CD4-positive, alpha-beta T cell treated with Interleukin-17A for 4 hours (primary cell): ENCODE results near the gene NCBP2.

Experiments used
- DNase-seq: peaks from one replicate; pipeline ENCODE4 v3.0.0-alpha.2; 2020; ENCODE audit warnings: mixed read lengths

Gene NCBP2

GRCh38 chr3:196936288-196936687, 6.0 kb downstream of the NCBP2 start:
- no peak for DNase-seq

GRCh38 chr3:196932600-196932999, 9.7 kb downstream of the NCBP2 start:
- no peak for DNase-seq

GRCh38 chr3:196931828-196932587, 10.3 kb downstream of the NCBP2 start:
- DNase-seq = no peak

GRCh38 chr3:196931157-196931556, 11.2 kb downstream of the NCBP2 start:
- DNase-seq = no peak

GRCh38 chr3:196927571-196928453, 14.5 kb downstream of the NCBP2 start:
- DNase-seq = no peak

GRCh38 chr3:196920733-196921132, 21.6 kb downstream of the NCBP2 start:
- DNase-seq = no peak

GRCh38 chr3:196918968-196919367, 23.4 kb downstream of the NCBP2 start:
- DNase-seq = no peak

- DNase-seq = no peak
Measured at GRCh38 chr3:196916995-196917394, 25.3 kb downstream of the NCBP2 start.

- DNase-seq = no peak
Measured at GRCh38 chr3:196916221-196916620, 26.1 kb downstream of the NCBP2 start.

GRCh38 chr3:196915375-196915774, 27.0 kb downstream of the NCBP2 start:
- DNase-seq = no peak

- no peak for DNase-seq
Measured at GRCh38 chr3:196914866-196915265, 27.5 kb downstream of the NCBP2 start.

- DNase-seq = no peak
Measured at GRCh38 chr3:196903740-196904139, 38.6 kb downstream of the NCBP2 start.

- DNase-seq = no peak
Measured at GRCh38 chr3:196902296-196902695, 40.0 kb downstream of the NCBP2 start.

GRCh38 chr3:196901768-196902167, 40.6 kb downstream of the NCBP2 start:
- no peak for DNase-seq

- DNase-seq = no peak
Measured at GRCh38 chr3:196896229-196896628, 46.1 kb downstream of the NCBP2 start.

GRCh38 chr3:196894557-196895295, 47.6 kb downstream of the NCBP2 start:
- no peak for DNase-seq

GRCh38 chr3:196889844-196890708, 52.3 kb downstream of the NCBP2 start:
- no peak for DNase-seq

- DNase-seq = no peak
Measured at GRCh38 chr3:196886144-196886543, 56.2 kb downstream of the NCBP2 start.
